Adipose tissue (tissue), 3 donors: ENCODE results near the gene UQCC2. TPM values are rescaled to one million over a fixed set of nuclear protein-coding genes. Genes with fewer than 3 reads are reported as not detected.

Experiments
- H3K27ac ChIP-seq: one replicate; pipeline ENCODE4 v1.5.1; 2013; ENCODE audit warnings: low read depth, low read length
- WGBS, 3 donors: extraction: QIAGEN DNeasy Blood & Tissue Kit; methylation state at CpG; one replicate each; pipeline ENCODE4 v1.1.7; 2013; 5-methylcytosine and 5-hydroxymethylcytosine counted together
- polyA plus RNA-seq, 3 donors: library from polyadenylated mRNA; stranded (reverse); fragments of 200-250 nt; gene quantifications; one replicate each; pipeline ENCODE4 v1.2.3, GENCODE V29; 2013
- donor health status: healthy with polysubstance abuse.
- donor health status: Bipolar disorder and iron deficiency.
- donor health status: healthy.

UQCC2 gene
- polyA plus RNA-seq, 3 donors: 31.1 to 78.1 (median 52.3) TPM

DNA sequence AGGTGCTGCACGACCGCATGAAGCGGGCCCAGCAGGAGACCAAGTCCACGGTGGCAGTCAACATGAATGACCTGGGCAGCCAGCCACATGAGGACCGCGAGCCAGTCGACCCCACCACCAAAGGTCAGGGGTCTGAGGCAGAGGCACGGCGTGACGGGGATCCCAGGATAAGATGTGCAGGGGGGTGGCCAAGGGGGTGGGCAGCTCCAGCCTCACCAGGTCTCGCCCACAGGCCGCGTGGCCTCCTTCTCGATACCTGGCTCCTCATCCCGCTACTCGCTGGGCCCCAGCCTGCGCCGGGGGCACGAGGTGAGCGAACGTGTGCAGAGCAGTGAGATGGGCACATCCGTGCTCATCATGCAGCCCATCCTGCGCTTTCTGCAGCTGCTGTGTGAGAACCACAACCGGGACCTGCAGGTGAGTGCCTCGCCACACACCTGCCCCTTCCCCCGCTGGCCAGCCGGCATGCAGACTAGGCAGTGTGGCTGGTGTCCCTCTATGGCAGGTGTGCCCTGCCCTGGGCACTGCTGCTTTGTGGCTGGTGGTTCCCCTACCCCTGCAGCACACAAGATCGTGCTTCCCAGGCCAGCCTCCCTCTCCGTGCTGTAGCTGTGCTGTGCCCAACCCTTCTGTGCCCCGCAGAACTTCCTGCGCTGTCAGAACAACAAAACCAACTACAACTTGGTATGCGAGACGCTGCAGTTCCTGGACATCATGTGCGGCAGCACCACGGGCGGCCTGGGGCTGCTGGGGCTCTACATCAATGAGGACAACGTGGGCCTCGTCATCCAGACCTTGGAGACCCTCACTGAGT, 25.9 kb downstream of the UQCC2 start:
- WGBS, 3 donors: 89 to 91% (median 89%) methylated on average over 38 of the region's 38 CpGs
- no peak overlapping the region for H3K27ac ChIP-seq

DNA sequence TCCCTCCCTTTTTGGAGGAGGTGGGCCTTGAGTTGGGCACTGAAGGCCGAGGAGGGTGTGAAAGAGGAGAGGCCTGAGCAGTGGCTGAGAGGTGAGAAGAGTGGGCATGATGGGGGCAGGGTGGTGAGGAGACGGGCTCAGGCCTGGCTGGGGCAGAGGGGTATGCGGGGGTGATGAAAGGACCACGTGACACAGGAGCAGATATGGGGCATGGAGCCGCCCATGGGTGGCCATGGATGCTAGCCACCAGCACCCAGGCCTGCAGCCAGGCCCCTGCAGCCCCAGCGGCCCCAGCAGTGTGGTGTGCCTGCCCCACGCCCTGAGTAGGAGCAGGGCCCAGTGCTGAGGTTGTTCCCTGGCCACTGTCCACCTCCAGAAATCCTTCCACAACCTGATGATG, 26.5 kb downstream of the UQCC2 start:
- WGBS, 3 donors: 93 to 95% (median 94%) methylated on average over 6 to 7 of the region's 7 CpGs
- no peak overlapping the region for H3K27ac ChIP-seq

DNA sequence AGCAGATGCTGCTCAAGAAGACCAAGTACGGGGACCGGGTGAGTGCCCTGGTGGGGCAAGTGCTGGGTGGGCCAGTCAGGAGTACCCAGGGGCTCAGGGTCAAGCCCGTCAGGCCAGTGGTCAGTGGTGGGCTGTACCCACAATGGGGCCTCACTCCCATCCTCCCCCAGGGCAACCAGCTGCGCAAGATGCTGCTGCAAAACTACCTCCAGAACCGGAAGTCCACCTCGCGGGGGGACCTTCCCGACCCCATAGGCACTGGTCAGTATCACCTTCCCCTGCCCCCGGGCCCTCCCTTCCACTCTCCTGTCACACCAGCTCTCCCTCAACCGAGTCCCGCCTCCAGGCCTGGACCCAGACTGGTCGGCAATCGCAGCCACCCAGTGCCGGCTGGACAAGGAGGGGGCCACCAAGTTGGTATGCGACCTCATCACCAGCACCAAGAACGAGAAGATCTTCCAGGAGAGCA, 27.0 kb downstream of the UQCC2 start:
- WGBS, 3 donors: 93 to 95% (median 93%) methylated on average over 10 to 16 of the region's 16 CpGs
- no peak overlapping the region for H3K27ac ChIP-seq

DNA sequence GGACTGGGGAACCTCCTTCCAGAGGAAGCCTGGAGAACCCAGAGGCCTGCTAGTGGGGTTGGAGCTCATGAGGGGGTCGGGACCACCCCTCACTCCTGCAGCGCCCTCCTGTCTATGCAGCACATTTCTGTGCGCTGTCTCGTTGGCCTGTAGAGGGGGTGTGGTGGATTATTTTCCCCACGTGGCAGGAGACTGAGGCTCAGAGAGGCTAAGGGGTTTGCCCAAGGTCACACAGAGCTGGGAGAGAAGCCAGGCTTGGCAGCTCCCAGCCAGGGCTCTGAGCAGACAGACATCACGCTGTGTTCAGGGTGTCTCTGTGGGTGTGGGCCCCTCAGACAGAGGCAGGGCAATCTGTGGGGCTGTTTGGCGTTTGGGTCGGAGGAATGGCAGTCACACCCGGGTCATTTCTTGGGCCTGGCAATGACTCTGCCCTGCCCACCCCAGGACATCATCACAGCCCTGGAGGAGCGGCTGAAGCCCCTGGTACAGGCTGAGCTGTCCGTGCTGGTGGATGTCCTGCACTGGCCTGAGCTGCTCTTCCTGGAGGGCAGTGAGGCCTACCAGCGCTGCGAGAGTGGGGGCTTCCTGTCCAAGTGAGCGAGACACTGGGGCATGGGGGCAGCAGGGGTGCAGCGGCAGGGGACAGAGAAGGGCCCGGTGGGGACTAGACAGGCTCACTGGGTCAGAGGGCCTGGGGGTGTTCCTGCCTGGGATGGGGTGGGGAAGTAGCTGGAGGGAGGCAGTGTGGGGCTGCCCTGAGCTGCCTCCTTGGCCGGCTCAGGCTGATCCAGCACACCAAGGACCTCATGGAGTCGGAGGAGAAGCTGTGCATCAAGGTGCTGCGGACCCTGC, 27.7 kb downstream of the UQCC2 start:
- WGBS, 3 donors: 82 to 86% (median 83%) methylated on average over 18 to 19 of the region's 19 CpGs
- H3K27ac ChIP-seq: no peak overlapping the region

DNA sequence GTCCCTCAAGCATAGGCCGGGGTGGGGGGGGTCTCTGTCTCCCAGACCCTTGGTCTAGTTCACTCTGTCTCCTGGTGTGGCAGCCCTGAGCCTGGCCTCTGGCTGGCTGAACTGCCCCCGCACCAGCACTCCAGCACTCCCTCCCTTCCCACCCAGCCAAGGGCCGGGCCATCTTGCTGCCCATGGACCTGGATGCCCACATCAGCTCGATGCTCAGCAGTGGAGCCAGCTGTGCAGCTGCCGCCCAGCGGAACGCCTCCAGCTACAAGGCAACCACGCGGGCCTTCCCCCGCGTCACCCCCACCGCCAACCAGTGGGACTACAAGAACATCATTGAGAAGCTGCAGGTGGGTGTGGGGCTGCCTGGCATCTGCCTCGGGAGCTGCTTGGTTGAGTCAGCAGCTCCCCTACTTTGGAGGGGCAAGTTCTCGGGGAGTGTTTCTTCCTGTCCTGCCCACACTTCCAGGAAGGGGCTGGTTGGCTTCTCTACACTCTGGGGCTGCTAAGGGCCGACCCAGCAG, 28.4 kb downstream of the UQCC2 start:
- WGBS, 3 donors: 73 to 81% (median 79%) methylated on average over 13 to 15 of the region's 15 CpGs
- no peak overlapping the region for H3K27ac ChIP-seq

DNA sequence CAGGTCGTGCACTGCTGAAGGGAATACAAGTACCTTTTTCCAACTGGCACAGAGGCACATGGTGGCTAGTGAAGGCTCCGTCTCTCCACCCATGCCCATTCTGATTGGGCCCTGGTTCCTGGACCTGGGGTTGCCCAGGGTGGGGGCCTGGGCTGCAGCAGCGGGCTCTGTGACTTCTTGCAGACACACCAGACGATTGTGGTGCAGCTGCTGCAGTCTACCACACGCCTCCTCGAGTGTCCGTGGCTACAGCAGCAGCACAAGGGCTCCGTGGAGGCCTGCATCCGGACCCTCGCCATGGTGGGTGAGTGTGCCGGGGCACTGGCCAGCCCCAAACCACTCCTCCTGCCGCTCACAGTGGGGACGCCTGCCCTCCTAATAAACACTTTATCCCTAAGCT, 29.2 kb downstream of the UQCC2 start:
- H3K27ac ChIP-seq: no peak overlapping the region
- WGBS, 3 donors: 93 to 96% (median 94%) methylated on average over 13 of the region's 13 CpGs

DNA sequence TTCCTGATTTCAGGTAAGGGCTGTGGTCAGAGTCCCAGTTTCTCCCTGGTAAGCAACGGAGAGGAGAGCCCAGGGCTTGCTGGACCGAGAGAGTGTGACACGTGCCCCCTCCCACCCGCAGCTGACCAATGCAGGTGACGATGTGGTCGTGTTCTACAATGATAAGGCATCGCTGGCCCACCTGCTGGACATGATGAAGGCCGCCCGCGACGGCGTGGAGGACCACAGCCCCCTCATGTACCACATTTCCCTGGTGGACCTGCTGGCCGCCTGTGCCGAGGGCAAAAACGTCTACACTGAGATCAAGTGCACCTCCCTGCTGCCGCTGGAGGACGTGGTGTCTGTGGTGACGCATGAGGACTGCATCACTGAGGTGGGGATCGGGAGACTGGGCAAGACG, 31.7 kb downstream of the UQCC2 start:
- WGBS, 3 donors: 86 to 93% (median 90%) methylated on average over 20 of the region's 20 CpGs
- H3K27ac ChIP-seq: no peak overlapping the region

DNA sequence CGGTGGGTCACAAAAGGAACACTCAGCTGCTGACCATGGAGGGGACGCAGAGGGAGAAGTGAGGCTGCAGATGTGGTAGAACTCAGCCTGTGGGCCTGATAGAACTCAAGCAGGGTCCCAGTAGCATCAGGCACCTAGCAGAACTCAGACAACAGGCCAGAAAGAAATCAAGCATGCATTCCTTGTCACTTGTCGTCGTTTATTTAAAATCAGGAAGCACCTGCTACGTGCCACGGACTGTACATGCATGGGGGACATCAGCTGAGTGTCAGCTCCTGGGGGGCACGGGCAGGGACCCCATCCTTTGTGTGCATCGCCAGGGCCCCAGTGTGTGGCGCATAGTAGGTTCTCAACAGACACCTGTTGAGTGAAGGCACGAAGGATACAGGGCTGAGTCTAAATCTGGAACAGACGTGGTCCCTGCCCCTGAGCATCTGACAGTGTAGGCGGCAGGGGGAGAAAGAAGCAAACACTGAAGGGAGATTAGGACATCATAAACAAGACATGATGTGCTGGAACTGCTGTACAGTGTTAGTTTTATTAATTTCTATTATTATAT, 32.5 kb downstream of the UQCC2 start:
- 80 to 87% (median 87%) methylated on average over 12 of the region's 12 CpGs for WGBS, 3 donors
- H3K27ac ChIP-seq: no peak overlapping the region

DNA sequence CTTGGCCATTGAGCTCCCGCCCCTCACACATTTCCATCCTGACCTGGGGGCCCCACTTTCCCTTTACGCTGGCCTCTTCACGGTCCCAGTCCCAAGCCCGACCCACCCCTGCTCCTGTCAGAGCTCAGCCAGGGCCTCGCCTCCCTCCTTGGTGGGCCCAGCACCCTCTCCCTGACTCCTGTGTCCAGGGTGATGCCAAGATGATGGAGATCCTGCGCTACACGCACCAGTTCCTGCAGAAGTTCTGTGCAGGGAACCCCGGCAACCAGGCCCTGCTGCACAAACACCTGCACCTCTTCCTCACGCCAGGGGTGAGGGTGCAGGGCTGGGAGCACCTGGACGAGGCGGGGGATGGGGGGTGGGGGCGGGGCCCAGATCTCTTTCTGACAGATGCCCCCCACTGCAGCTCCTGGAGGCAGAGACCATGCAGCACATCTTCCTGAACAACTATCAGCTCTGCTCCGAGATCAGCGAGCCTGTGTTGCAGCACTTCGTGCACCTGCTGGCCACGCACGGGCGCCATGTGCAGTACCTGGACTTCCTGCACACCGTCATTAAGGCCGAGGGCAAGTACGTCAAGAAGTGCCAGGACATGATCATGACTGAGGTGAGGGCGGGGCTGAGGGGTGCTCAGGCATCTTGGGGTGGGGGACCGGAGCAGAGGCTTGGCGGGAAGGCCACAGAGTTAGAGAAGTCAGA, 33.1 kb downstream of the UQCC2 start:
- 87 to 91% (median 90%) methylated on average over 23 to 24 of the region's 24 CpGs for WGBS, 3 donors
- H3K27ac ChIP-seq: no peak overlapping the region

DNA sequence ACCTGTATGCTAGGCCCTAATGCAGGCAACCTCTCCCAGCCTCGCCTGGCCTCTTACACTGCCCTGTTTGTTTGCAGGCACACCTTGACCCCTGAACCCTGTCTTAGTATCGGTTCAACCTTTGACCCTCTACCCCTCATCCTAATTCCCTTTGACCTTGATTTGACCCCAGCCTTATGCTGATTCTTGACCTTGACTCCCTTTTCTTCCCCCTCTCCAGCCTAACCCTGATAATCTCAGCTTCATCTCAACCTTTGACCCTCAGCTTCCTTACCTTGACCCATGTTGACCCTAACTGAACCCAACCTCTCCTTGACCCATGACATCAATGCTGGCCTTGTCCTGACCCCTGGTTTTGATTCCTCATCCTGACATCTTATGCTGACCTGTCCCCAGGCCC, 33.8 kb downstream of the UQCC2 start:
- no peak overlapping the region for H3K27ac ChIP-seq
- WGBS, 3 donors: 82 to 97% (median 87%) methylated on average over 2 of the region's 2 CpGs

DNA sequence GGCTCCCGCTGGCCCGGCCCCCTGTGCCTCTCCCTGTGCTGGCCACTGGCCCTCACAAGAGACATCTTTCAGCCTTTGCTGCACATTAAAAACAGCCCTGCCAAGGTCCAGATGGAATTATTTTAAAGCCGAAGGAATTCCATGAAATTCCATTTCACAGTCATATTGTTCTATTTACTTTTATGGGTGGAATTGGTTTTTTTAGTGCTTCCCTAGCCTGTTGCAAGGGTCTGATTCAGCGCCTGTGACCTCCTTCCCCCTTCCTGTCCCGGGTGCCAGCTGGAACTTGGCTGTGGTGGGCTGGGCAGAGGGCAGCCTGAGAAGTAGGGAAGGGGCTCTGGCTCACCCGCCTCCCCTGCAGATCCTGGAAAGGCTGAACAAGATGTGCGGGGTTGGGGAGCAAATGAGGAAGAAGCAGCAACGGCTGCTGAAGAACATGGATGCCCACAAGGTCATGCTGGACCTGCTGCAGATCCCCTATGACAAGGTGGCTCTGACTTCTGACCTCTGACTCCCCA, 34.3 kb downstream of the UQCC2 start:
- H3K27ac ChIP-seq: no peak overlapping the region

DNA sequence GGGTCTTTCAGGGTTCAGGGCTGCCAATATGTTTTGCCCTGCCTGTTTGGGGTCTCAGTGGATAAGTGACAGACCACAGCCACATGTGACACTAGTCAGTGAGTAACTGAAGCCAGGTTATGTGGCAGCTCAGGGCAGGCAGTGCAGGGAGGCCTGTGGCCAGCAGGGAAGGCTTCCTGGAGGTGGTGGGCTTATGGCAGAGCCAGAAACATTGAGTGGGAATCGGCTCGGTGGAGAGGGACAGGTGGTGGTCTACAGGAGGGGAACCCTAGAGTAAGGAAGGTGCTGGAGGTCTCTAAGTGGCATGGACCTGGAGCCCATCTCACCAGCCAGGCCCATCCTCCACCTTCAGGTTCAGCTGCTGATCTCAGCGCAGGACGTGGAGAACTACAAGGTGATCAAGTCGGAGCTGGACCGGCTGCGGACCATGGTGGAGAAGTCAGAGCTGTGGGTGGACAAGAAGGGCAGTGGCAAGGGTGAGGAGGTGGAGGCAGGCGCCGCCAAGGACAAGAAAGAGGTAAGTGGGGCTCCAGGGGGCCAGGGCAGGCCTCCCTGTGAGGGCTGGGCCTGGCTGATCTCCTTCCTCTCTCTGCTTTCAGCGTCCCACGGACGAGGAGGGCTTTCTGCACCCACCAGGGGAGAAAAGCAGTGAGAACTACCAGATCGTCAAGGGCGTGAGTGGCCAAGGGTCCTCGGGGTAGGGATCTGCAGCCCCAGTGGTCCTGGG, 34.9 kb downstream of the UQCC2 start:
- no peak overlapping the region for H3K27ac ChIP-seq
- 87 to 92% (median 91%) methylated on average over 15 of the region's 15 CpGs for WGBS, 3 donors

More for the DNA sequence above, 34.3 kb downstream of the UQCC2 start:
- 74 to 75% (median 75%) methylated on average over 8 of the region's 8 CpGs for WGBS, 3 donors

DNA sequence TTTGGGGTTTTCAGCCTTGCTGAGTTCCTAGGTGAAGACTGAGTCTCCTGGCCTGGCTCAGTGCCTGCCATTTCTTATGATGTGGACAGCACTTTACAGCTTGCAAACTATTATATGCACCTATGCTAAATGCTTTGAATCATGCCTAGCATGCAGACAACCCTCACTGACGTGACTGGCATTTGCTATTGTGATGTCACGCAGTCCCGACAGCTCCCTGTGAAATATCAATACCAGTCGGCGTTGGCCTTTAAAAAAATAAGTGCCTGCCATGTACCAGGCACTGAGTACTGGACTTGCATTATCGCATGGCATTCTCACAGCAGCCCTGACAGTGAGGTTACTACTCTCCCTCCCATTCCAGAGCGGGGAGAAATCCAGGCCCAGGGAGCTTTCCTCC, 35.5 kb downstream of the UQCC2 start:
- H3K27ac ChIP-seq: no peak overlapping the region
- 94 to 97% (median 95%) methylated on average over 7 of the region's 7 CpGs for WGBS, 3 donors

DNA sequence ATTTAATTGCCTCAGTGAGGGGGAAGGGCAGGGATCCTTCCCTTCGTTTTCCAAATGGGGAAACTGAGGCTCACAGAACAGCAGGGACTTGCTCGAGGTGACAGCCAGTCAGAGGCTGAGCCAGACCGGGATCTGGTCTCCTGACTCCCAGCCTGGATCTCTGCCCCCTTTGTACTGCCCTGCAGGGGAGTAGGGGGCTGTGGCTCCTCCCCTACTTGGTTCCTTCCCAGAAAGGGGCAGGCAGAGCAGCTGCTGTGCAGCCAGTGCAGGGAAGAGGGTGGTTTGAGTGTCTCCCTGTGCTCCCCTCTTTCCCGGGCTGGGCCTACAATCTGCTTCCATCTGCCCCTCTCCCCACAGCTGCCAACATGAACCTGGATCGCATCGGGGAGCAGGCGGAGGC, 37.6 kb downstream of the UQCC2 start:
- 76 to 86% (median 83%) methylated on average over 7 of the region's 7 CpGs for WGBS, 3 donors
- no peak overlapping the region for H3K27ac ChIP-seq

DNA sequence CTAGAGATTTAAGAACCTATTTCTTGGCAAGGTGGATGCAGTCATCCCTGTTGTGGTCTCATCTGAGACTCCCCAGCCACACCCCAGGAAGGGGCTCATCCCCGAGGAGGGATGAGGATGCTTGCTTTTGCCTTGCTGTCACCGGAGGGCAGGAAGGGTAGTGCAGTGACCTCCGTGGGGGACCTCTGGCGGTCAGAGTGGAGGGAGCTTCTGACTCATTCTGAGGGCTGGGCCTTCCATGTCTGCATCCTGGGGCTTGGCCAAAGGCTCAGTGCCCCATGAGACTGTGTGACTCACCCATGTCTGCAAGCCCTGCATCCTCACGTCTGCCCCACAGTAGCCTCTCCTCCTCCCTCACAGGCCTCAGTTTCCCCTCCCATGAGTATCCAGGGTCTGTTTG, 38.7 kb downstream of the UQCC2 start:
- 36 to 63% (median 45%) methylated on average over 5 of the region's 5 CpGs for WGBS, 3 donors
- no peak overlapping the region for H3K27ac ChIP-seq

DNA sequence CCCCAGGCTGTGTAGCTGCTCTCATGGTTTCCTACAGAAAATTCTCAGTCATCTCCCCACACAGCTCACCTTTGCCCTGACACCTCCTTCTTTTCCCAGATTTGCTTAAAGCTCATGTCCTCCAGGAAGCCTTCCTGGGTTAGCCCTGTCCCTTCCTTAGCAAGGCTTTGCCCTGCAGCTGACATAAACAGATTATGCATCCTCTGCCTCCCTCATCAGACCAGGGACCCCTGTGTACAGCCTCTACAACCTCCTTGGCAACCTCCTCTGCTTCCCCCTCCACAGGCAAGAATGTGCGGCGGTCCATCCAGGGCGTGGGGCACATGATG, 39.8 kb downstream of the UQCC2 start:
- WGBS, 3 donors: 90 to 98% (median 98%) methylated on average over 3 of the region's 3 CpGs

DNA sequence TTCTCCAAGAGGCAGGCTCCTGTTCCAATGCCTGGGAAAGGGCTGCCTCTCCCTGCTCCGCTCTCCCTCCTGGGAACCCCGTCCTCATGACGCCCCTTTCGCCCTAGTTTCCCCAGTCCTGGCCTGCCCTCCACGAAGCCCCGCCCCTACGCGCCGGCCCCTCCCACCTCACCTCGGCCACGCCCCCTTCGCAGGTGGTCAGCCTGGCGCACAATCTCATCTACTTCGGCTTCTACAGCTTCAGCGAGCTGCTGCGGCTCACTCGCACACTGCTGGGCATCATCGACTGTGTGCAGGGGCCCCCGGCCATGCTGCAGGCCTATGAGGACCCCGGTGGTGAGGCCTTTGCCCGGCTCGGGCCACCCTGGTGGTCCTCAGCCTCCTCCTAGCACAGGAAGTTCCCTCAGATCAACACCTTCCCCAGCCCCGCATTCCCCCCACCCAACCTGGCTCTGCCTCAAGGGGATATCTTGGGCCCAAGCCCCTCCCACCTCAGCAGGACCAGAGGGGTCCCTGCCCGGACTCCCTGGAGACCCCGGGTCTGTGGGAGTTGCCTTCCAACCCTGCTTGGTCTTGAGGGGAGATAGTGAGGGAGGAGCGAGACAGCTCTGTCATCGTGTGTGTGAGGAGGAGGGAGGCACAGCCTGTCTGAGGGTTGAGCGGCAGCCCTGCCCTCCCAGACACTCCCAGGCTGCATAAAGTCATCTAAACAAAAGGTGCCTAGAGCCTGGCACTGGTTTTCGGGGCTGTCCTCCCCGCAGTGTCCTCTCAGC, 40.3 kb downstream of the UQCC2 start:
- no peak overlapping the region for H3K27ac ChIP-seq
- WGBS, 3 donors: 67 to 81% (median 79%) methylated on average over 25 to 30 of the region's 30 CpGs

More for the DNA sequence above, 39.8 kb downstream of the UQCC2 start:
- H3K27ac ChIP-seq: no peak overlapping the region
